ENCODE data around the gene MAPK8. TPM values are rescaled to one million over a fixed set of nuclear protein-coding genes. Genes with fewer than 3 reads are reported as not detected.

Gene MAPK8
- polyA plus RNA-seq, 1 experiment: 31.2 TPM

DNA sequence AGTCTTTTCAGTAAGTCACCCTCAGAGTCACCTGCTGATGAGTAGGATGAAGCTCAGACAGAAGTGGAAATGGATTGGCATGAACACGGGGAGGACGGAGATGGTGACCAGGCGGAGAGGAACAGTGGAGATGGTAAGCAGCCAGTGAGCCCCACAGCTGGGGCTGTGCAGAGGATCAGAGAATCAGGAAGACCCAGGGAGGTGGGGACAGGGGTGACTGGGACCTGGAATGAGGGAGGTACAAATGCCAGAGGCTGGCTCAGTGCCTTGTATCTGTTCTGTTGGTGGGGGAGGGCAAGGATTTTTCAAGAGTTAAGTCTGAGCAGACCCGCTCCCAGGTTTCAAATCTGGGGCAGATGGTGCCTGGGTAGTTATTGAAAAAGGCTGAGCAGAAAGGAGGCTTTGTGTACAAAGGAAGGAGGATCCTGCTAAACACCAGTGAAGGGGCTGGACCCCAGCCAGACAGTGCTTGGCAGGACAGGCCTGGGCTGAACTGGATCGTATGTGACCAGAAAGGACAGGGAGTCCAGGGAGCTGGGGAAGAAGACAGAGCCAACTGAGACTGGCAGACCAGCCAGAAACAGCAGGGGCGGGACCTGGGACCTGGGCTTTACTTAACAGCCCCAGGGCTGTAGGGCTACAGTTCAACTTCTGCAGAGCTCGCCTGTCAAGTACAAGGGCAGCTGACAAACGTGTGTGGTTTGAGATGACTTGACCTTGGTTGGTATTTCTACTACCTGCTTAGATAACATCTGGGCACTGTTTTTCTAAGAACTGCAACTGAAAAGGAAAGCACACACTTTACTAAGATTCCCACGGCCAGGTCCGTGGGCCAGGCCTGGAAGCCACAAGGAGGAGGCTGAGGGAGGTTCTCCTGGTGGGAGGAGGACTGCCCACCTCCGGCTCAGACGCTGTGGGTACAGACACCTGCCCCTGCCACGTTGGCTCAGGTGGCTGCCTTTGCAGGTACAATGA lies 18.8 kb upstream of the MAPK8 start:
- ChIA-PET CTCF (interaction anchor here (0.7 to 1.6 kb wide), 3 partner anchors 12 to 39 kb away, joined by 3 read pairs; no protein-coding TSS in a partner anchor), POLR2A (no interaction called here)
- H3K4me3 ChIP-seq (ENCODE audit: low read depth, low read length): no peak overlapping the region
- TF ChIP-seq, protein P1, sequence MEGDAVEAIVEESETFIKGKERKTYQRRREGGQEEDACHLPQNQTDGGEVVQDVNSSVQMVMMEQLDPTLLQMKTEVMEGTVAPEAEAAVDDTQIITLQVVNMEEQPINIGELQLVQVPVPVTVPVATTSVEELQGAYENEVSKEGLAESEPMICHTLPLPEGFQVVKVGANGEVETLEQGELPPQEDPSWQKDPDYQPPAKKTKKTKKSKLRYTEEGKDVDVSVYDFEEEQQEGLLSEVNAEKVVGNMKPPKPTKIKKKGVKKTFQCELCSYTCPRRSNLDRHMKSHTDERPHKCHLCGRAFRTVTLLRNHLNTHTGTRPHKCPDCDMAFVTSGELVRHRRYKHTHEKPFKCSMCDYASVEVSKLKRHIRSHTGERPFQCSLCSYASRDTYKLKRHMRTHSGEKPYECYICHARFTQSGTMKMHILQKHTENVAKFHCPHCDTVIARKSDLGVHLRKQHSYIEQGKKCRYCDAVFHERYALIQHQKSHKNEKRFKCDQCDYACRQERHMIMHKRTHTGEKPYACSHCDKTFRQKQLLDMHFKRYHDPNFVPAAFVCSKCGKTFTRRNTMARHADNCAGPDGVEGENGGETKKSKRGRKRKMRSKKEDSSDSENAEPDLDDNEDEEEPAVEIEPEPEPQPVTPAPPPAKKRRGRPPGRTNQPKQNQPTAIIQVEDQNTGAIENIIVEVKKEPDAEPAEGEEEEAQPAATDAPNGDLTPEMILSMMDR (IDR thresholded peaks at IDR 0.05; ENCODE audit: insufficient read depth, low read depth, low read length): no peak
- peaks cover 6% of the 10 kb centered on the region for H3K27me3 ChIP-seq (ENCODE audit: control insufficient read depth, insufficient read depth, low read length)
- DNase-seq (ENCODE audit: low read depth): no peak
- no peaks in the 10 kb centered on the region for H3K36me3 ChIP-seq (ENCODE audit: control insufficient read depth, insufficient read depth, low read length)

DNA sequence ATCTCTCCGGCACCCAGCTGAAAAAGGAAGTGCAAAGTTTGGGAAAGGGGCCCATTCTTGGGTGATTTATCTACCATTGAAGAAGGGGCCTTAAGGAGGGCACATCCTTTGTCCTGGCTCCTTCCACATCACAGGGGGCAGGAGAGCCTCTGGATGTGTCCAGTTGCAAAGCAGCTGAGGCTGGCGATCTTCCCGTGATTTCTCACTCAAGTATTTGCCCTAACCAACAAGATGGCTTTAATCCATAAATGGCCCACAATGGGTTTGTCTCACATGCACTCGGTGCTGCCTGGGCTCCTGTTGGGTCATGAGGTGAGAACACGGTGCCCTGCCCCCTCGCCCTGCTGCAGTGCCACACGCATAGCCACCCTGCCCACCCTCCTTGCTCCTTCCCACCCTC lies 17.8 kb upstream of the MAPK8 start:
- ChIA-PET POLR2A (no interaction called here), CTCF (interaction anchor here (0.9 to 2.0 kb wide), 5 partner anchors 9 to 40 kb away, joined by 3 to 24 read pairs (median 4); no protein-coding TSS in a partner anchor)
- Histone ChIP-seq H3K27me3 (ENCODE audit: control insufficient read depth, insufficient read depth, low read length) (peaks cover 6% of the 10 kb centered on the region), H3K4me3 (ENCODE audit: low read depth, low read length) (no peak overlapping the region), H3K36me3 (ENCODE audit: control insufficient read depth, insufficient read depth, low read length) (no peaks in the 10 kb centered on the region)
- TF ChIP-seq, protein P1 (IDR thresholded peaks at IDR 0.05; ENCODE audit: insufficient read depth, low read depth, low read length): no peak
- DNase-seq (ENCODE audit: low read depth): no peak

DNA sequence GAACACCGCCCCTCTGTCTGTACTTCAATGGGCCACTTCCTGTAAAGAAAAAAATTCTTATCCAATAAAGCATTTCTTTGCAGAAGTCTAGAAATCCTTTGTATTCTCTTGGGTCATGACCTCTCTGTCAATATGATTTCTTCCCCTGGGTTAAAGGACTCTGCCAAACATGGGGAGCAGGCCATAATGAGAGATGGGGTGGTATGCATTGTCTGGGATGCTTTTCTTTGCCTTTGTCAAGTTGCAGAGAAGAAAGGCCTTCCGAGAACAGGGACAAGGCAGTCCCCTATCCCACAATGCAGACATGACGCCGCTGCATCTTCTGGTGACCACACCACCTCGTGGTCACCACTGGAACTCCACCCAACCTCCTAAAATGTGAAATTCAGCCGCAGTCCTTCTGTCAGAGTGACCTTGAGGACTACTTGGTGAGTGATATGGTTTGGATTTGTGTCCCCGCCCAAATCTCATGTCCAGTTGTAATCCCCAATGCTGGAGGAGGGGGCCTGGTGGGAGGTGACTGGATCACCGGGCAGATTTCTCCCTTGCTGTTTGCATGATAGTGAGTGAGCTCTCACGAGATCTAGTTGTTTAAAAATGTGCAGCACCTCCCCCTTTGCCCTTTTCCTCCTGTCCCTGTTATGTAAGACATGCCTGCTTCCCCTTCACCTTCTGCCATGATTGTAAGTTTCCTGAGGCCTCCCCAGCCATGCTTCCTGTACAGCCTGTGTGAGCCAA lies 16.8 kb upstream of the MAPK8 start:
- Histone ChIP-seq H3K4me3 (ENCODE audit: low read depth, low read length) (no peak overlapping the region), H3K27me3 (ENCODE audit: control insufficient read depth, insufficient read depth, low read length) (peaks cover 6% of the 10 kb centered on the region), H3K36me3 (ENCODE audit: control insufficient read depth, insufficient read depth, low read length) (no peaks in the 10 kb centered on the region)
- CTCF ChIA-PET: interaction anchor here (0.9 to 2.0 kb wide), 6 partner anchors 8 to 74 kb away, joined by 3 to 24 read pairs (median 4); no protein-coding TSS in a partner anchor
- DNase-seq (ENCODE audit: low read depth): no peak
- POLR2A ChIA-PET: no interaction called here
- TF ChIP-seq, protein P1 (IDR thresholded peaks at IDR 0.05; ENCODE audit: insufficient read depth, low read depth, low read length): peak; percentile 80

DNA sequence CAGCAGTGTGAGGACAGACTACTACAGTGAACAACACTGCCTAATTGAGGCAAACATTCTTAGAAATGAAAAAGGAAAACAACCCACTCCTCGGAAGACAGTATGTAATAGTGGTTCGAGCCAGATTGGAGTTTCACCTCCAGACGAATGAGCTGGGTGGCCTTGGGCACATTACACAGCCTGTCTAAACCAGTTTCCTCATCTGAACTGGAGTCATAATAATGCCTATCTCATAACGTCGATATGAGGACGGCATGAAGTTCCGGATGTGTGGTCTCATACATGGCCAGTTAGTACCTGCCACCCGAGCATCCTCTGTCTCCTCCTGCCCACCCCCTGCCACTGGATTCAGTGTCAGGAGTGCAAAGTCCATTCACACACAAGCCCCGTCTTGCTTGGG lies 16.2 kb upstream of the MAPK8 start:
- ChIA-PET CTCF (interaction anchor here (0.9 to 2.0 kb wide), 5 partner anchors 10 to 217 kb away, joined by 3 to 24 read pairs (median 3); no protein-coding TSS in a partner anchor), POLR2A (no interaction called here)
- no peak for DNase-seq (ENCODE audit: low read depth)
- Histone ChIP-seq H3K36me3 (ENCODE audit: control insufficient read depth, insufficient read depth, low read length) (no peaks in the 10 kb centered on the region), H3K4me3 (ENCODE audit: low read depth, low read length) (no peak overlapping the region), H3K27me3 (ENCODE audit: control insufficient read depth, insufficient read depth, low read length) (peaks cover 6% of the 10 kb centered on the region)
- TF ChIP-seq, protein P1 (IDR thresholded peaks at IDR 0.05; ENCODE audit: insufficient read depth, low read depth, low read length): no peak

DNA sequence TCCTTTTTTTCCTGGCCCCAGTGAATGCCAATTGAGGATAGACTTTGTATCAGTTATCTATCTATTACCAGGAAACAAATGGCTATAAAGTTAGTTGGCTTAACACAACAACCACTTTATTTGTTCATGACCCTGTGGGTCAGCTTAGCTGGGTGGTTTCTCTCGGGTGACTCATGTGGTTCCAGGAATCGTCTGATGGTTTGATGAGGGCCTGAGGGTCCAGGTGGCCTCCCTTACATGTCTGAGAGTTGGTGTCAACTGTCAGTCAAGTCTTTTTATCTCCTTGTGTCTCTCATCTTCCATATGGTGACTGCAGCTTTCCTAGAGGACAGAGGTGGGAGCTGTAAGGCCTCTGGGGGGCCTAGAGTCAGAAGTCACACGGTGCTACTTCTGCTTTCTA lies 15.3 kb upstream of the MAPK8 start:
- ChIA-PET CTCF (interaction anchor here (1.1 to 1.3 kb wide), 2 partner anchors 42 to 216 kb away, joined by 3 read pairs; no protein-coding TSS in a partner anchor), POLR2A (no interaction called here)
- TF ChIP-seq, protein P1 (IDR thresholded peaks at IDR 0.05; ENCODE audit: insufficient read depth, low read depth, low read length): no peak
- no peak for DNase-seq (ENCODE audit: low read depth)
- no peaks in the 10 kb centered on the region for H3K36me3 ChIP-seq (ENCODE audit: control insufficient read depth, insufficient read depth, low read length)
- no peak overlapping the region for H3K4me3 ChIP-seq (ENCODE audit: low read depth, low read length)
- H3K27me3 ChIP-seq (ENCODE audit: control insufficient read depth, insufficient read depth, low read length): peaks cover 6% of the 10 kb centered on the region

Measured in BJ (cell line).